GM18508 (cell line): ENCODE data around the gene HGD.
"Not testable (repeated sequence)": the region's sequence is repeated elsewhere in the genome, so short reads cannot be mapped to it uniquely, and the experiment has no call there.

Source experiments
- ATAC-seq: cut with Tn5 transposase; IDR thresholded peaks from one replicate; pipeline ENCODE4 v1.9.1; 2021; ENCODE audit warnings: moderate number of reproducible peaks; ENCODE audit not compliant: insufficient read depth, unreplicated experiment

The HGD gene

GRCh38 chr3:120682095-120682681 is at the start of gene HGD:
Gene HGD, minus strand, starts transcription at chr3:120682239. Its CDS starts 128 bp downstream, at chr3:120682111.
- ATAC-seq = no peak

DNA sequence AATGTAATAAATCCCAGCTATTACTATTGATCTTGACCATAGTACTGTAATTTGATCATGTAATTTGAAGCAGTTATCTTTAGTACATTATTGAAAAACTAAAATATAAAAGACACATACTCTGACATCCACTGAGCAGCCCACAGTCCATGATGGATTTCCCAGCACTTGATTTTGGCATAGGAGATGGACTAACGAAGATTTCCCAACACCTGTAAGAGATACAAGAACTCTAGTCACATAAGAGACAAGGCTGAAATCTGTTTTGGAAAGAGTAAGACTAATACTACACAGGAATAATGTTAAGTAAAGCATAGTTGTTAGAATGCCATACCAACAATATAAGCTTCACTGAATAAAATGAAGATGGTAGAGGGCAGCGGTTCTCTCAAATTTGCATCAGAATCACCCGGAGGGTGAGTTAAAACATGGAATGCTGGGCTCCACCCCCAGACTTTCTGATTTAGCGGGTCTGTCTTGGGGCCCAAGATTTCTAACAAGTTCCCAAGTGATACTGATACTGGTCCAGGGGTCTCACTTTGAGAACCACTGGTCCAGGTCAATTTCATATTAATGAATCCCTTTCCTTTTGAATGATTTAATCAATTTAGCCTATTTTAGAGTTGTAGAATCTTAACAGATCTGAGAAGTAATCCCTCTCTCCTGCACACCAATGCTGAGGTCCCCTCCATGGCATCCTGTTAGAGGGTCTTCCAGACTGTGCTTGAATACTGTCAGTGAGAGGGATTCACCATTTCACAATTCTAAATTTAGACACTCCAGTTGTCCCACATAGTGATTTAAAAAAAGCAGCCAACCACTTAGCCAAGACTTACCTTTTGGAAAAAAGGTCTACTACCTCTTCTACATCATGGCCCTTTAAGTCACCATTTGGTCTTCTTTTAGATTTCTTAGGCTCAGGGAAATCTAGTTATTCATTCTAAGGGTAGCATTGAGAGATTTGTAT is 48.8 kb upstream of the HGD start:
- ATAC-seq = no peak

- ATAC-seq = no peak
These were observed 44.8 kb upstream of the HGD start for GRCh38 chr3:120726791-120727190.

GRCh38 chr3:120719167-120719834 is 37.3 kb upstream of the HGD start:
- ATAC-seq = not testable (repeated sequence)

DNA sequence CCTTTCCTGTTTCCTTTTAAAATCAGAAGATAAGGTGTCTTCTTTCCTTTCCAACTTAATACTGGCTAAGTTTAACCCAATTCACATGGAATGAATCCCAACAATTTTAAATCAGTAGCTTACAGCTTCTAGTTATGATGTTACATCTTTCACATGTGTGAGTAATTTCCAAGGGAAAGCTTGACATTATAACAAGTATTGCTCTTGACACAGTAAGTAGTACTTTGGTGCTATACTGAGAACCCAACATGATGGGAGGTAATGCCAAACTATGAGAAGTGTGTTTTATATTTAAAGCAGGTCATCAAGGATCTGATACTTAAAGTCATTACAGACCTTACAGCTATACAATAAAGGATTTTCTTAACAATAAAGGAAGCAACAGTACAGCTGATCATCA is 31.2 kb upstream of the HGD start:
- no peak for ATAC-seq

DNA sequence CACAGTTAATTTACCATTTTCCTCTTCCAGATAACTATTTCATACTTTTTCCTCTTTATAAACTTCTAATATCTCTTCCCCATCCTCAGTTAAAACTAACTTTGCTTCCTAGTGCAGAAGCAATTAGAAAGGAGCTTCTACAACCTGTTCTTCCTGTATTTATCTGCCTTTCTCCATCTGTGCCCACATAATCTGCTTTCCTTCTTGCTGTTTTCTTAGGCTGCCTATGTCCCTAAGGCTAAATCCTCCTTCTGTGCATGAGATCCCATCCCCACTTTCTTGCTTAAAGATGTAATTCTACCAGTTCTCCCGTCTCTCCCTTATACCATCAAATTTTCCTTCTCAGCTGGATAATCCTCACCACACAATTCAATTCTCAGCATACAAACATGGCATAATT is 28.3 kb upstream of the HGD start:
- ATAC-seq = no peak

GRCh38 chr3:120708408-120708807 is 26.4 kb upstream of the HGD start:
- peak; percentile 62 for ATAC-seq

- ATAC-seq = no peak
These were observed 24.9 kb upstream of the HGD start for GRCh38 chr3:120706950-120707349.

GRCh38 chr3:120705884-120706582 is 24.0 kb upstream of the HGD start:
- no peak for ATAC-seq

GRCh38 chr3:120699333-120699732 is 17.3 kb upstream of the HGD start:
- ATAC-seq = no peak

DNA sequence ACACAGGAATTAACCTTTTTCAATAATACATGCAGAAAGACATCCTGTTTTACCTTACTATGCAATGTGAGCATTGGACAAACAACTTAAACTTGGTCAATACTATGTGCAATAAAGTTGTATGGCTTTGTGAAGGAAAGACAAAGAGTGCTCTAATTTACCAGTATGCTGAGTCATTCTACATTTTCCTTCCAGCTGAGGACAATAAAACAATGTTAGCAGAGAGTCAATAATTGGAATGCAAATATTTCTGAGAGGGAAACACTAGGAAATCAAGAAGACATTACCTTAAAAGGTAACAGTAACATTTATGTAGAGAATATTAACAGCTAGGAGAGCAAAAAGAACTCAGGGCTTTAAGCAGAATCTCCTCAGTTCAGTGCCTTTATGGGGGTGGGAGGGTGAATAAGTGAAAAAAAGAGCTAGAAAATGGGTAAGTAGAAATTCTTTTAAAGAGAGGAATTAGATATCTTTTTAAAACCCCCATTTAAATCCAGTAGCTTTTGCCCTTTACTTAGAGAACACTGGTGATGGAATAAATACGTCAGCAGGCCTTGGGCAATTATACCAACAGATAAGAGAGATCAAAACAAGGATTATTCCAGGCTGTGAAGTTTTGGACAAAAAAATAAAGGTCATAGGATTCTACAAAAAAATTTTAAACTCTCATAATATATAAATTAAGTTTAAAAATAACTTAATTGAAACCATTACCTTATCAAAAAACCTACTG is 11.6 kb upstream of the HGD start:
- no peak for ATAC-seq

DNA sequence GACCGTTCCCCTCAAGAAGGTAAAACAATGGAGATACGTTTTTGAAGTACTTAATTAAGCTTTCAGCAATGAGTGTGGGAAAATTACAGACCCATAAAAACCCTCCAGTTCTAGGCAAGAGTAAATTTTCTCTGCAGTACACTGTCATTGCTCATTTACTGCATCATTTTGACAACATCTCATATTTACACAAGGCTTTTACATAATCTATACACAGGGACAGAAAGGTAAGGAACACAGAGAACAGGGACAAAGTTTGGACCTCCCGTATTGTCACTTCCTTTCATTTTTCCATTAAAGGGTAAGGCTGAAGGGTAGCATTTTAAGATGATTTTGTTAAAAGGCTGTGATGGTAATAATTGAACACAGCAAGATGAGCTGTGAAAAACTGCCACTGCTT is 7.4 kb upstream of the HGD start:
- ATAC-seq = no peak

GRCh38 chr3:120688121-120688520 is 6.1 kb upstream of the HGD start:
- peak; percentile 97 for ATAC-seq

- ATAC-seq = no peak
These were observed 3.4 kb upstream of the HGD start for GRCh38 chr3:120685411-120685810.

GRCh38 chr3:120684896-120685295 is 2.9 kb upstream of the HGD start:
- no peak for ATAC-seq

GRCh38 chr3:120683671-120684301 is 1.7 kb upstream of the HGD start:
- no peak for ATAC-seq

DNA sequence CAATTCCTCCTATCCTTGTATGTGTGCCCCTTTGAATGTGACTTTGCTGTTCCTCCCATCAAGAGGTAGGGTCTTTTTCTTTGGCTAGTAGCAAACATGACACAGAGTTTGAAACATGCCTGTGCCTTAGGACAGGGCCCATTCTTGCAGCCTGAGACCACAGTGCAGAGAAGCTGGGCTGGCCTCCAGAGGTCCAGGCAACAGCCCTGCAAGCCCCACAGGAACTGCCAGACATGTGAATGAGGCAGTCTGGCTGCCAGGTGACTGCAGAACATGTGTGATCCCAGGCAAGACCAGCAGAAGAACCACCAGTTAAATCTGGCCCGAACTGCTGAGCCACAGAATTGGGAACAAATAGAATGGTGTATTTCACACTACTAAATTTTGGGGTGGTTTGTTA is 1.2 kb upstream of the HGD start:
- no peak for ATAC-seq

DNA sequence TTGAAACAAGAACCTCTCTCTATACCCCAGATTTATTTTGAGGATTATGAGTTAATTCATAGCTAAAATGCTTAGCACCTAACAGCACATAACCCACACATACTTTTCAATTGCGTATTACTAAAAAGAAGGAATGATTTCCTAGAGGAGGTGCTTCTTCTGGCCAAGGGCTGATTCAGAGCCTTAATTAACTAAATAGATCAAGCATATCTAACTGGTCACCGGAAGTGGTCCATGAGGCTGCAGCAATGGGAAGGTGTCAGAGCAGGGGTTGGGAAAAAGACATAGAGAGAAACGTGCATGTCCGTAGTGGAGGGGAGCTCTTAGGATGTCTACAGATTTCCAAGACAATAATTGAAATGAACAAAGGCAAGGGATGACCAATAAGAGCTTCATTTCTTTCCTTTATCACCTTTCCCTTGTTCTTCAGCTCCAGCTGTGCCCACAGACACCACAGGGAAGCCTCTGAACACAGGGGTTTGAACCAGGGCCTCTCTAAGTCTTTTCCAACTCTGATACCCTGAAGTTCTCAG is 467 bp downstream of the HGD start:
- no peak for ATAC-seq

DNA sequence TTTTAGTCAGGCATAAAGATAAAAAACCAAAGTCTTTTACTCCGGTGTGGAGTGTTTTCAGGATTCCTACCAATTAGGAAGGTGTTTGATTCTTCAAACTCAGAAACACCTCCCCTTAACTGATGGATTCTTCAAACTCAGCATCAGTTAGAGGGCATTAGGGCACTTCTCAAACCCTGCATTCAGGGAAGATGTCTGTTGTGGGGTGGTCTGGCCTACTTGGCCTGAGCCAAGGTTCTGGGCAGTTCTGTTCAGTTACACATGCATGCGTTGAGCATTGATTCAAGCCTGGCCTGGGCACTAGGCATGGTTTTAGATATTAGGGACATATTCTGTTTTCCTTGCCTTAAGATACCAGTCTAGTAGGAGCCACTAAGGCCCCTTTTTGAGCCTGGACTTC is 1.0 kb downstream of the HGD start:
- no peak for ATAC-seq
